ENCODE results near the gene RPL22.
"Not testable (repeated sequence)": the region's sequence is repeated elsewhere in the genome, so short reads cannot be mapped to it uniquely, and the experiment has no call there.

The RPL22 gene

GRCh38 chr1:6233376-6233775, 34.0 kb upstream of the RPL22 start:
- DNase-seq: no peak

GRCh38 chr1:6225651-6226050, 26.3 kb upstream of the RPL22 start:
- no peak for DNase-seq

DNA sequence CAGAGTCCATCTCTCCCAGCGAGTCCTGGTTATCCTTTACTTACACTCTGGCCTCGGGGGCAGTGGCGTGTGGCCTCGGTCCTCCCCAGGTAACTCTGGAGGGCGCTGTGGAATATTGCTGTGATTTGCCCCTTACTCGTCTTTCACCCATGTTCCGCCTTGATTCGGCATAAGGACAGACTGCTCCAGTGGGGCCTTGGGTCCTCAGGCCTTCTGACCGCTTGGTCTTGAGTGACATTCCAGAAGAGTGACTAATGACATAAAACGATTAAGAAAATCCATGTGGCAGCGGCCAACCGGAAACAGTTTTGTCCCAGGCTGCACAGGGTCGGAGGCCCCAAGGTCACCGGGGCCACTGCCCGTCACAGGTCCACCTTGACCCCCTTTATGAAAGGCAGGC, 25.3 kb upstream of the RPL22 start:
- no peak for DNase-seq

DNA sequence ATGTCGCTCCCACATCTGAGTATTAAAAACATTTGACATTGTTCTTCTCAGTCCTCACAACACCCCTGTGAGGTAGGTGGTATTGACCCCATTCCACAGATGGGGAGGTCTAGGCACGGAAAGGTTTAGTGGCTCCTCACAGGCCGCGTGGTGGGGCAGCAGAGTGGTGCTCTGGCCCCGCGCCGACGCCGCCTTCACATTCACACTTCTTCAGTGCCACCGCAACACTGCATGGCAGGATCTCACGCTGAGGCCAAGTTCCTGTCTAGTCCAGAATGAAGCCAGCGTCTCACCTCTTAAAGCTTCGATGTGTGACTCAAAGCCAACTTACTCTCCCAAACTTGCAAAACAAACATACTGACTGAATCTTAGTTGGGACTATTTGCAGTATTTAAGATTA, 24.2 kb upstream of the RPL22 start:
- DNase-seq: no peak

GRCh38 chr1:6222636-6223035, 23.2 kb upstream of the RPL22 start:
- no peak for DNase-seq

DNA sequence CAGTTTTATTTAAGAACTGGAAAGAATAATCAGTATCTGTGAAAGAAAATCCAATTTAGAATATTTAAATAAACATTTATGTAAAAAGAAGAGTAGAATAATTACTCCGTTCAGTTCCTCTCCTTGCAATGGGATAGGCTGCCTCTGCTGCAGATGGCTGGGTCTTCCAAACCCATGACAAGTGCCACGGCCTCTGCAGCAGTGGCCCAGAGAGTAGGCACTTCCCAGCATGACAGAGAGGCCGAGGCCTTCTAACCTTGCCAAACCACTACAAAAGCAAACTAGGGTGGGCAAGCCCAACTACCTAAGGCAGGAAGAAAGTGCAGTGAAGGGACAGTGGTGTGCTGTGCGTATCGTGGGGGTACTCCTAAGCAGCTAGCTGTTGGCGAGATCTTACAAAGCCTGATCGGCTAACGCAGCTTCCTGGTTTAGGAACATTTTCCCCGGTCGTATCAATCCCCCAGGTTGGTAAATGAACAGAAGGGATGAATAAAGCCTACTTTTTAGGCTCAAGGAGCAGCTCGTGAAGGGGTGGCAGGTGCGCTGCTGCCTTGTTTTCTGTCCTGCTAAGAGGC, 21.9 kb upstream of the RPL22 start:
- no peak for DNase-seq

- DNase-seq: no peak
Observed at GRCh38 chr1:6220236-6220635, 20.8 kb upstream of the RPL22 start.

DNA sequence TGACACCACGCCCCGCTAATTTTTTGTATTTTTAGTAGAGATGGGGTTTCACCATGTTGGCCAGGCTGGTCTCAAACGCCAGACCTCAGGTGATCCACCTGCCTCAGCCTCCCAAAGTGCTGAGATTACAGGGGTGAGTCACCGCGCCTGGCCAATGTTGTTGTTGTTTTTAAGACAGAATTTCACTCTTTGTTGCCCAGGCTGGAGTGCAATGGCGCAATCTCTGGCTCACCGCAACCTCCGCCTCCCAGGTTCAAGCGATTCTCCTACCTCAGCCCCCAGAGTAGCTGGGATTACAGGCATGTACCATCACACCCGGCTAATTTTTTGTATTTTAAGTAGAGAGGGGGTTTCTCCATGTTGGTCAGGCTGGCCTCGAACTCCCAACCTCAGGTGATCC, 20.2 kb upstream of the RPL22 start:
- not testable (repeated sequence) for DNase-seq

- no peak for DNase-seq
Observed at GRCh38 chr1:6218375-6219164, 19.2 kb upstream of the RPL22 start.

DNA sequence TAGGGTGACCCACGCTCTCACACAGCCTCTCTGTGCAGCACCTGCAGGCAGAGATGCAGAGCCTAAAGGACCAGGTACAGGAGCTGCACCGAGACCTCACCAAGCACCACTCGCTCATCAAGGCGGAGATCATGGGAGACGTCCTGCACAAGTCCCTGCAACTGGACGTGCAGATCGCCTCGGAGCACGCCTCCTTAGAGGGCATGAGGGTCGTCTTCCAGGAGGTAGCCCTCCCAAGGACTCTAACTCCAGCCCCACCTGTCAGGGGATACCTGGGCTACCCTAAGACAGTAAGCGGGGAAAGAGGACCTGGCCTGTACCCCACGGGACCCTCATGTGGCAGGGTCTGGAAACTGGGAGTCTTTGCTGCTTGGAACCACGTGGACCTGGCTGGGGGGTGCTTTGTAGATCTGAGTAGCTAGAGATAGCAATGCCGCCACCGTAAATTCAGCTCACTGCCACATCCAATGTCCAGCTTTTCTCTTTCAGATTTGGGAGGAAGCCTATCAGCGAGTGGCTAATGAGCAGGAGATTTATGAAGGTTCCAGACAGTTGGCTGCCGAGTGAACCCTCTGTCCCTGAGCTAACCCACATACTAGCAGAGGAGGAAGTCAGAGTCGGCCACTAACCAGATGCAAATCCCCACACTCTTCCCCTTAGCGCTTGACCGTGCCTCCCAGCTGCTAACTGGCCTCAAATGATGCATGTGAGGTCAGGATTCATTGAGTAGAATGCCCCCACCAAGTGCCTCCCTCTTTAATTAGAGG, 13.0 kb upstream of the RPL22 start:
- DNase-seq: no peak

GRCh38 chr1:6211731-6212130, 12.3 kb upstream of the RPL22 start:
- DNase-seq: no peak

GRCh38 chr1:6210591-6211355, 11.4 kb upstream of the RPL22 start:
- DNase-seq: no peak

GRCh38 chr1:6209661-6210580, 10.5 kb upstream of the RPL22 start:
- DNase-seq: no peak

- DNase-seq: no peak
Observed at GRCh38 chr1:6208723-6209660, 9.6 kb upstream of the RPL22 start.

GRCh38 chr1:6207921-6208320, 8.5 kb upstream of the RPL22 start:
- DNase-seq: no peak

DNA sequence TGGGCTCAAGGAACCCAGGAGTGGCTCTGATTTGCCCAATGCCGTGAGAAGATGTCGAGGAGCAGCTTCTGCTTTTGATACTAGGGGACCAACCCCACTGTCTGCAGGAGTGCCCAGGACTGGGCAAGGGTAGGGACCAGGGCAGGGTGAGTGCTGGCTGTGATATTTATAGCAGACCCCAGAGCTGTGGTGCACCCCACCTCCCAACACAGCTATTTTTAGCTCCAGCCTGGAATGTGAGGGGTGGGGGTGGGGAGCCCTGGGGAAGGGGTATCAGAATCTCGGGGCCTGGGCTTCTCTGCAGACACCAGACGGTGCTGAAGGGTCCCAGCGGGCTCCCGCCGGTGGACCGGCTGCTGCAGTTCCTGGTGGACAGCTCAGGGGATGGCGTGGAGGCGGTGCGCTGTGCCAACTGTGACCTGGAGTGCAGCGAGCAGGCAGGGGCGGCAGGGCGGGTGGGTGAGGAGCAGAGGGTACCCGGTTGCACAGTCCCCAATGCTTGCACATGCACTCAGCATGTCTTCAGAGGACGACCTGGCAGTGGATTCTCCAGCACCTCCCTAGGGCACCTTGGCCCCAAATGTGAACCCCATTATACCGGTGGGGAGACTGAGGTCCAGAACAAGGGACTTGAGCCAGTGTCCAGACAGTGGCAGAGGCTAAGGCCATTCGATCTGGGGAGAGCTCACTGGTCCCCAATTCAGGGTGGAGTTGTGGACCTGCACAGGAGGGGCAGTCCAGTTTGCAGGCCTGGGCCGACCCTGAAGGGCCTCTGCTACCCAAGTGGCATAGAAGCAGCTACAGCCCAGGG, 7.9 kb upstream of the RPL22 start:
- no peak for DNase-seq

DNA sequence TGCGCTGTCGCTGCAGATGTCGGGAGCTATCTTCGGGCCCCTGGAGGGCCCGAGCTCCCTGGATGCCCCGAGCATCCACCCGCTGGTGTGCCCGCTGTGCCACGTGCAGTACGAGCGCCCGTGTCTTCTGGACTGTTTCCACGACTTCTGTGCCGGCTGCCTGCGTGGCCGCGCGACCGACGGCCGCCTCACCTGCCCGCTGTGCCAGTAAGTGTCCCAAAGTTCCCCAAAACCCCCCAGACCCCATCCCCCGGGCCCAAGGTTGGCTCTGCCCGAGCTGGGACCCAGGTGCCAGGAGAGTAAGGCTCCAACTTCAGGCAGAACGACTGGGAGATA, 7.1 kb upstream of the RPL22 start:
- DNase-seq: no peak

DNA sequence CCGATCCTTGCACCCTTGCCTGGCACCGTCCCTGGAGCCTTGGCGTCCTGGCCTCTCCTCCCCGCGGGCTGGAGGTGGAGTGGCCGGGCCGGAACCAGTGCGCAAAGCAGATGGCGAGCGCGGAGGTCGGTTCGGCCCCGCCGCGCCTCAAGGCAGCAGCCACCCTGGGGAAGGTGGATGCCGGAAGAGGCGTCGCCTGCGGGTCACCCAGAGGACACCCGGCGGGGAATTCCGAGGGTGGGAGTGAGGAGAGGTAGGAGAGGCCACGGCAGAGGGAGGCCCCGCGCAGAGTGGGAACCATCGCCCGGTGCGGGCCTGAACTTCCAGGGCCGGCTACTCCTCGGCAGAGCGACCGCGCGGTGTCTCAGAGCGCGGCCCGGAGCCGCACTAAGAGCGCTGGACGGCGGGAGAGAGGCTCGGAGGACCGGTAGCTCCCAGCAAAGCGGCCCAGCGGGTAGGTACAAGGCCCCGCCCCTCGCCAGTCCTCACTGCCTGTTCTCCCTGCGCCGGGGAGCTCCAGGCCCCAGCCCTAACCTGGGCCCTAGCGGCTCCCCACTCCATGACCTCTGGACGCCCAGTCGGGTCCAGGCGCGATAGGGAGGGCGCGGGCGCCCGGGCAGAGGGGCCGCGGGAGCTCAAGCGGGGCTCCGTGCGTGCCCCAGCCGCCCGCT, 6.6 kb upstream of the RPL22 start, which contains the start of gene RNF207:
Gene RNF207 (plus strand): TSS at position 271 of the 671 bp plus-strand sequence. CDS start 417 bp downstream, outside the sequence.
- DNase-seq: peak; percentile 39 to 55

DNA sequence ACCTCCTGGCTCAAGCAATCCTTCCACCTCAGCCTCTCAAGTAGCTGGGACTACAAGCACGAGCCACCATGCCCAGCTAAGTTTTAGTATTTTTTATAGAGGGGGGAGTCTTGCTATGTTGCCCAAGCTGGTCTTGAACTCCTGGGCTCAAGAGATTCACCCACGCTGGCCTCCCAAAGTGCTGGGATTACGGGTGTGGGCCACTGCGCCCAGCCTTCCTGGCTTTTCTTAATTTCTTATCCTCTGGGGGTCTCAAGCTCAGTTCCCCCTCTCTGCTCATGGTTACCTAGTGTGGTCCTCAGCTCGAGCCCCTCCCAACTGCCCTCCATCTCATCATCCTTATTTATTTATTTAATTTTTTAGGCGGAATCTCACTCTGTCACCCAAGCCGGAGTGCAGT, 2.9 kb upstream of the RPL22 start:
- no peak for DNase-seq
